ENCODE measurements around the gene NOTO. TPM values are rescaled to one million over a fixed set of nuclear protein-coding genes. Genes with fewer than 3 reads are reported as not detected.

NOTO gene
- total and polyA plus RNA-seq, 2 of the 8 experiments (the other 6 are each of a cell fraction or from before 2014, with no cell fraction given): 0.33 to 0.54 TPM

DNA sequence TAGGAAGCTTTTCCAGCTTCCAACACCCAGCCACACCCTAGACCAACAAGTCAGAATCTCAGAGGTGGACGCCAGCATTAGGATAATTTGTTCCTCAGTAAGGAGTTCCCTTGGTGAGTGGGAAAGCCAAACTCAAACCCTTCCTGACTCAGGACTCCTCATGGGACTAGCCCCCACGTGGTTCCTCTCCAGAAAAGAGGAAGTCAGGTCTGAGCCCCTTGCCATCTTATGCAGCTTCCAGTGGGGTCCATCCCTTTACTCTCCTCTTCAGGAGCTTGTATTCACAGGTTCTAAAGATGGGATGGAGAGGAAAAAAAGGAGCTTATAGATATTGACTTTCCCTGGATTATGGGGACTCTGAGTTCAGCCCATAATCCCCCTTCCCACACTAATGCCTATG is 14.8 kb upstream of the NOTO start (continued):
- TF ChIP-seq CBX8 (IDR thresholded peaks at IDR 0.05; ENCODE audit: borderline replicate concordance, low read depth, low read length) (no peak), KDM4A (IDR thresholded peaks at IDR 0.05; ENCODE audit: low read depth, low read length, severe bottlenecking) (no peak), BRCA1 (IDR thresholded peaks at IDR 0.05; ENCODE audit: low read depth, low read length) (no peak), RXRA (IDR thresholded peaks at IDR 0.05; ENCODE audit: insufficient read depth, low read depth, low read length) (no peak), NRF1 (IDR thresholded peaks at IDR 0.05; ENCODE audit: low read depth, low read length) (no peak), CHD2 (IDR thresholded peaks at IDR 0.05; ENCODE audit: low read length) (no peak)
- TF ChIP-seq, protein P1, sequence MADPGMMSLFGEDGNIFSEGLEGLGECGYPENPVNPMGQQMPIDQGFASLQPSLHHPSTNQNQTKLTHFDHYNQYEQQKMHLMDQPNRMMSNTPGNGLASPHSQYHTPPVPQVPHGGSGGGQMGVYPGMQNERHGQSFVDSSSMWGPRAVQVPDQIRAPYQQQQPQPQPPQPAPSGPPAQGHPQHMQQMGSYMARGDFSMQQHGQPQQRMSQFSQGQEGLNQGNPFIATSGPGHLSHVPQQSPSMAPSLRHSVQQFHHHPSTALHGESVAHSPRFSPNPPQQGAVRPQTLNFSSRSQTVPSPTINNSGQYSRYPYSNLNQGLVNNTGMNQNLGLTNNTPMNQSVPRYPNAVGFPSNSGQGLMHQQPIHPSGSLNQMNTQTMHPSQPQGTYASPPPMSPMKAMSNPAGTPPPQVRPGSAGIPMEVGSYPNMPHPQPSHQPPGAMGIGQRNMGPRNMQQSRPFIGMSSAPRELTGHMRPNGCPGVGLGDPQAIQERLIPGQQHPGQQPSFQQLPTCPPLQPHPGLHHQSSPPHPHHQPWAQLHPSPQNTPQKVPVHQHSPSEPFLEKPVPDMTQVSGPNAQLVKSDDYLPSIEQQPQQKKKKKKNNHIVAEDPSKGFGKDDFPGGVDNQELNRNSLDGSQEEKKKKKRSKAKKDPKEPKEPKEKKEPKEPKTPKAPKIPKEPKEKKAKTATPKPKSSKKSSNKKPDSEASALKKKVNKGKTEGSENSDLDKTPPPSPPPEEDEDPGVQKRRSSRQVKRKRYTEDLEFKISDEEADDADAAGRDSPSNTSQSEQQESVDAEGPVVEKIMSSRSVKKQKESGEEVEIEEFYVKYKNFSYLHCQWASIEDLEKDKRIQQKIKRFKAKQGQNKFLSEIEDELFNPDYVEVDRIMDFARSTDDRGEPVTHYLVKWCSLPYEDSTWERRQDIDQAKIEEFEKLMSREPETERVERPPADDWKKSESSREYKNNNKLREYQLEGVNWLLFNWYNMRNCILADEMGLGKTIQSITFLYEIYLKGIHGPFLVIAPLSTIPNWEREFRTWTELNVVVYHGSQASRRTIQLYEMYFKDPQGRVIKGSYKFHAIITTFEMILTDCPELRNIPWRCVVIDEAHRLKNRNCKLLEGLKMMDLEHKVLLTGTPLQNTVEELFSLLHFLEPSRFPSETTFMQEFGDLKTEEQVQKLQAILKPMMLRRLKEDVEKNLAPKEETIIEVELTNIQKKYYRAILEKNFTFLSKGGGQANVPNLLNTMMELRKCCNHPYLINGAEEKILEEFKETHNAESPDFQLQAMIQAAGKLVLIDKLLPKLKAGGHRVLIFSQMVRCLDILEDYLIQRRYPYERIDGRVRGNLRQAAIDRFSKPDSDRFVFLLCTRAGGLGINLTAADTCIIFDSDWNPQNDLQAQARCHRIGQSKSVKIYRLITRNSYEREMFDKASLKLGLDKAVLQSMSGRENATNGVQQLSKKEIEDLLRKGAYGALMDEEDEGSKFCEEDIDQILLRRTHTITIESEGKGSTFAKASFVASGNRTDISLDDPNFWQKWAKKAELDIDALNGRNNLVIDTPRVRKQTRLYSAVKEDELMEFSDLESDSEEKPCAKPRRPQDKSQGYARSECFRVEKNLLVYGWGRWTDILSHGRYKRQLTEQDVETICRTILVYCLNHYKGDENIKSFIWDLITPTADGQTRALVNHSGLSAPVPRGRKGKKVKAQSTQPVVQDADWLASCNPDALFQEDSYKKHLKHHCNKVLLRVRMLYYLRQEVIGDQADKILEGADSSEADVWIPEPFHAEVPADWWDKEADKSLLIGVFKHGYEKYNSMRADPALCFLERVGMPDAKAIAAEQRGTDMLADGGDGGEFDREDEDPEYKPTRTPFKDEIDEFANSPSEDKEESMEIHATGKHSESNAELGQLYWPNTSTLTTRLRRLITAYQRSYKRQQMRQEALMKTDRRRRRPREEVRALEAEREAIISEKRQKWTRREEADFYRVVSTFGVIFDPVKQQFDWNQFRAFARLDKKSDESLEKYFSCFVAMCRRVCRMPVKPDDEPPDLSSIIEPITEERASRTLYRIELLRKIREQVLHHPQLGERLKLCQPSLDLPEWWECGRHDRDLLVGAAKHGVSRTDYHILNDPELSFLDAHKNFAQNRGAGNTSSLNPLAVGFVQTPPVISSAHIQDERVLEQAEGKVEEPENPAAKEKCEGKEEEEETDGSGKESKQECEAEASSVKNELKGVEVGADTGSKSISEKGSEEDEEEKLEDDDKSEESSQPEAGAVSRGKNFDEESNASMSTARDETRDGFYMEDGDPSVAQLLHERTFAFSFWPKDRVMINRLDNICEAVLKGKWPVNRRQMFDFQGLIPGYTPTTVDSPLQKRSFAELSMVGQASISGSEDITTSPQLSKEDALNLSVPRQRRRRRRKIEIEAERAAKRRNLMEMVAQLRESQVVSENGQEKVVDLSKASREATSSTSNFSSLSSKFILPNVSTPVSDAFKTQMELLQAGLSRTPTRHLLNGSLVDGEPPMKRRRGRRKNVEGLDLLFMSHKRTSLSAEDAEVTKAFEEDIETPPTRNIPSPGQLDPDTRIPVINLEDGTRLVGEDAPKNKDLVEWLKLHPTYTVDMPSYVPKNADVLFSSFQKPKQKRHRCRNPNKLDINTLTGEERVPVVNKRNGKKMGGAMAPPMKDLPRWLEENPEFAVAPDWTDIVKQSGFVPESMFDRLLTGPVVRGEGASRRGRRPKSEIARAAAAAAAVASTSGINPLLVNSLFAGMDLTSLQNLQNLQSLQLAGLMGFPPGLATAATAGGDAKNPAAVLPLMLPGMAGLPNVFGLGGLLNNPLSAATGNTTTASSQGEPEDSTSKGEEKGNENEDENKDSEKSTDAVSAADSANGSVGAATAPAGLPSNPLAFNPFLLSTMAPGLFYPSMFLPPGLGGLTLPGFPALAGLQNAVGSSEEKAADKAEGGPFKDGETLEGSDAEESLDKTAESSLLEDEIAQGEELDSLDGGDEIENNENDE (IDR thresholded peaks at IDR 0.05; ENCODE audit: insufficient replicate concordance, low read length): no peak
- TF ChIP-seq, protein P2, sequence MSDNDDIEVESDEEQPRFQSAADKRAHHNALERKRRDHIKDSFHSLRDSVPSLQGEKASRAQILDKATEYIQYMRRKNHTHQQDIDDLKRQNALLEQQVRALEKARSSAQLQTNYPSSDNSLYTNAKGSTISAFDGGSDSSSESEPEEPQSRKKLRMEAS (IDR thresholded peaks at IDR 0.05): no peak

All from H1 (cell line).